ENCODE results near the gene NFIA. TPM values are rescaled to one million over a fixed set of nuclear protein-coding genes. Genes with fewer than 3 reads are reported as not detected.

Gene NFIA
- total and polyA plus RNA-seq, 9 of the 15 experiments (the other 6 are each of a cell fraction or from before 2014, with no cell fraction given) = 5.3 to 24.9 (median 9.8) TPM

DNA sequence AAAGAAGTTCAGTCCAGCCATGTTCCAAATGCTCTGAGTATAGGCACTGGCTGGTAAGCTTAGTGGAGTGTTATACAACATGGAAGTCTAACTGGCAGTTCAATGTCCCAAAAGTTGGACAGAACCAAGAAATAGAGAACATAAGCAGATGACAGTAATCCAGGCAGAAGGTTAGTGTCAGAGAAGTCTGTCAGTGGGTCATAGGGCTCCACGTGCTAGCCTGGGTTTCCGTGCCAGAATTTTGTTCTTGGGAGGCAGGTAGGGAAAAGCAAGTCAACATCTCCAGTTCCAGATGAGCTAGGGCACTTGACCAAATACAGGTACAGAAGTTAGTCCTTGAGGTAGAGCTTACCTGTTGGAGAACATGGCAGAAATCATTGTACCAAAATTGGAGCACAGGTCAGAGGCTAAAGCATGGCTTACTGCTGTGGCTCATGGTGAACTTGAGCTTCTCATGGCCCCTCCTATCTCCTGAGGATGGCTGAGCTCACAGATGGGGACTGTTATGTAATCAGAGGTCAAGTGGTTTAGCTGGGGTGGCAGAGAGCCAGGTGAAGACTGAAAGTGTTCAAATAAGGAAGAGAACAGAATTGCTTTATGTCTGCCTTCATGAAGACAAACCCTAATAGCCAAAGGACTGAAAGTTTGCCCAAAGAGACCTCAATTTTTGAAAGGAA lies 170.8 kb downstream of the NFIA start (continued):
- TF ChIP-seq GTF2F1 (IDR thresholded peaks at IDR 0.05; ENCODE audit: low read depth, low read length) (no peak), FOXJ2 (tag; IDR thresholded peaks at IDR 0.05) (0 out of 2 replicates have a peak, but pooled peaks have one; percentile 75), MYC (IDR thresholded peaks at IDR 0.05; ENCODE audit: low read depth, low read length) (peak; percentile 96), MYC (CRISPR knock-in tag; IDR thresholded peaks at IDR 0.05; ENCODE audit: borderline replicate concordance, low read depth) (no peak; the same call in 1 of the 2 replicates), HLTF (IDR thresholded peaks at IDR 0.05) (no peak), FOXP4 (CRISPR knock-in tag; IDR thresholded peaks at IDR 0.05; ENCODE audit: borderline replicate concordance) (no peak), ZNF766 (CRISPR knock-in tag; conservative IDR thresholded peaks at IDR 0.05) (peak; percentile 75; the same call in 1 of the 2 replicates), HINFP (tag; conservative IDR thresholded peaks at IDR 0.05; ENCODE audit: low read depth) (no peak), YBX1 (IDR thresholded peaks at IDR 0.05) (no peak), ZNF197 (CRISPR knock-in tag; IDR thresholded peaks at IDR 0.05; ENCODE audit: low read depth) (no peak), KAT7 (CRISPR knock-in tag; IDR thresholded peaks at IDR 0.05; ENCODE audit: borderline replicate concordance) (no peak), GTF2A2 (tag; IDR thresholded peaks at IDR 0.05) (0 out of 2 replicates have a peak, but pooled peaks have one; percentile 28), FOXJ3 (CRISPR knock-in tag; IDR thresholded peaks at IDR 0.05) (no peak), SMAD3 (CRISPR knock-in tag; conservative IDR thresholded peaks at IDR 0.05) (no peak), ZNF133 (CRISPR knock-in tag; IDR thresholded peaks at IDR 0.05) (no peak), ZNF431 (CRISPR knock-in tag; IDR thresholded peaks at IDR 0.05) (no peak), HSF4 (CRISPR knock-in tag; IDR thresholded peaks at IDR 0.05; ENCODE audit: borderline replicate concordance) (no peak), ZNF134 (CRISPR knock-in tag; conservative IDR thresholded peaks at IDR 0.05) (no peak), TAF7 (tag; IDR thresholded peaks at IDR 0.05) (peak; percentile 49; the same call in 1 of the 2 replicates)
- TF ChIP-seq, protein P1, sequence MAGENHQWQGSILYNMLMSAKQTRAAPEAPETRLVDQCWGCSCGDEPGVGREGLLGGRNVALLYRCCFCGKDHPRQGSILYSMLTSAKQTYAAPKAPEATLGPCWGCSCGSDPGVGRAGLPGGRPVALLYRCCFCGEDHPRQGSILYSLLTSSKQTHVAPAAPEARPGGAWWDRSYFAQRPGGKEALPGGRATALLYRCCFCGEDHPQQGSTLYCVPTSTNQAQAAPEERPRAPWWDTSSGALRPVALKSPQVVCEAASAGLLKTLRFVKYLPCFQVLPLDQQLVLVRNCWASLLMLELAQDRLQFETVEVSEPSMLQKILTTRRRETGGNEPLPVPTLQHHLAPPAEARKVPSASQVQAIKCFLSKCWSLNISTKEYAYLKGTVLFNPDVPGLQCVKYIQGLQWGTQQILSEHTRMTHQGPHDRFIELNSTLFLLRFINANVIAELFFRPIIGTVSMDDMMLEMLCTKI (IDR thresholded peaks at IDR 0.05; ENCODE audit: partially characterized antibody) = no peak
